BLaER1 (cell line): ENCODE data around the gene RBM19.
"Not testable (repeated sequence)": the region's sequence is repeated elsewhere in the genome, so short reads cannot be mapped to it uniquely, and the experiment has no call there.

Experiments used
- H3K27ac ChIP-seq: shearing (Covaris generic); formaldehyde crosslinking; 2 replicates; pipeline ENCODE4 v1.8.1; 2022
- H3K27me3 ChIP-seq: shearing (Covaris generic); formaldehyde crosslinking; 2 replicates; pipeline ENCODE4 v1.8.1; 2022
- H3K36me3 ChIP-seq: shearing (Covaris generic); formaldehyde crosslinking; 2 replicates; pipeline ENCODE4 v1.8.1; 2022
- H3K4me1 ChIP-seq: shearing (Covaris generic); formaldehyde crosslinking; 2 replicates; pipeline ENCODE4 v1.8.1; 2022
- H3K4me2 ChIP-seq: shearing (Covaris generic); formaldehyde crosslinking; 2 replicates; pipeline ENCODE4 v1.8.1; 2022
- H3K4me3 ChIP-seq: shearing (Covaris generic); formaldehyde crosslinking; 2 replicates; pipeline ENCODE4 v1.8.1; 2022
- H3K9ac ChIP-seq: shearing (Covaris generic); formaldehyde crosslinking; 2 replicates; pipeline ENCODE4 v1.8.1; 2022
- H3K9me3 ChIP-seq: shearing (Covaris generic); formaldehyde crosslinking; 2 replicates; pipeline ENCODE4 v1.8.1; 2022
- H4K20me1 ChIP-seq: shearing (Covaris generic); formaldehyde crosslinking; 2 replicates; pipeline ENCODE4 v1.8.1; 2022
- Cebpa-rat ChIP-seq: shearing (Covaris generic); IDR thresholded peaks from 2 replicates; pipeline ENCODE4 v1.8.1; 2022

RBM19 gene

DNA sequence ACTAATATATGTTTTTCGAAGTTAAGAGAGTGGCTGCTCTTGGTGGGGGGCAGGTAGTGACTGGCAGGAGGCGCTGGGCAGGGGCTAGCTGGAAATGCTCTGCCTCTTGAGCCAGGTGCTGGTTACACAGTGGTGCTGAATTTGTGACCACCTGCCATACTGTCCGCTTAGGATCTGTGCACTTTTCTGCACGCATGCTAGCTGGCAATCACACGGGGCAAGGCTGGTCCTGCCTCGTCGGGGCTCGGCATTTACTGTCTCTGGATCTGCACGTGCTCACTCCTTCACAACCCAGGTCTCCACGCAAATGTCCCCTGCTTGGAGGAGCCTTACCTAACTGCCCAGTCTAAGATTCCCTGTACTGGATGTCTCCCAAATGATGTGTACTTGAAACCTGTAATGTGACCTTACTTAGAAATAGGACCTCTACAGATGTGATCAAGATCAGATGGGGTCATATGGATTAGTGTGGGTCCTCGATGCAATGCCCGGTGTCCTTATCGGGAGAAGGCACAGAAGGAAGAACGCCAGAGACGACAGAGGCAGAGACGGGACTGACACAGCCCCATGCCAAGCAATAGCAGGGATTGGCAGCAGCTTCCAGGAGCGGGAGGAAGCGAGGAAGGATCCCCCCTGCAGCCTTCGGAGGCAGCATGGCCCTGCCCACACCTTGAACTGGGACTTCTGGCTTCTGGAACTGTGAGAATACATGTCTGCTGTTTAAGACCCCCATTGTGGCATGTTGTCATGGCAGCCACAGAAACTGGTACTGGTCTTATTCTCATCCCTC, 59.5 kb downstream of the RBM19 start:
- Histone ChIP-seq H3K9ac (no peak overlapping the region), H3K27ac (no peak overlapping the region; the same call in 1 of the 2 replicates), H3K36me3 (peaks cover 60% of the 10 kb centered on the region), H3K9me3 (0 out of 2 replicates have a peak, but pooled peaks cover 4% of the 10 kb centered on the region), H3K4me1 (peaks cover 73% of the 10 kb centered on the region), H4K20me1 (no peaks in the 10 kb centered on the region), H3K27me3 (no peaks in the 10 kb centered on the region), H3K4me3 (no peak overlapping the region), H3K4me2 (no peak overlapping the region)
- TF ChIP-seq Cebpa-rat = no peak

GRCh38 chr12:113905829-113906228, 60.3 kb downstream of the RBM19 start:
- Histone ChIP-seq H4K20me1 (no peaks in the 10 kb centered on the region), H3K36me3 (peaks cover 60% of the 10 kb centered on the region), H3K4me1 (peaks cover 73% of the 10 kb centered on the region), H3K9ac (no peak overlapping the region), H3K27ac (no peak overlapping the region), H3K4me3 (no peak overlapping the region), H3K27me3 (no peaks in the 10 kb centered on the region), H3K4me2 (no peak overlapping the region), H3K9me3 (0 out of 2 replicates have a peak, but pooled peaks cover 4% of the 10 kb centered on the region)
- TF ChIP-seq Cebpa-rat = no peak

DNA sequence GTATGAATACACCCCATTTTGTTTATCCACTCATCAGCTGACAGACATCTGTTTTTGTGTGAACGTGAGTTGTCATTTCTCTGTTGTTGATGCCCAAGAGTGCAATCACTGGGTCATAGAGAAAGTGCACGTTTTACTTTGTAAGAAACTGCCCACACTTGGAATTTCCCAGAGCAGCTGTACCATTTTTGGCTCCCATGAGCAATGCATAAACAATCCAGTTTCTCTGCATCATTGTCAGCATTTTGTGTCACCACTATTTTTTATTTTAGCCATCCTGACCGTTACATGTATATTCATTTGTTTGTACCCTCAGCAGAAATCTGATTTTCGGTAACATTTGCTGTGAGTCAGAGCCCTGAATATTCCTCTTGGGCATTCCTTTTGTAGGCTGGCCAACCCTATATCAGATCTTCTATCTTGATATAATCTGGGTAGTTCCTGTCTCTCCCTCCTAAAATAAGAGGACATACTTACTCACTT, 62.7 kb downstream of the RBM19 start:
- Histone ChIP-seq H3K4me3 (no peak overlapping the region), H3K27ac (peak overlapping the region; percentile 47; the same call in 1 of the 2 replicates), H3K4me2 (peak overlapping the region; percentile 21), H4K20me1 (no peaks in the 10 kb centered on the region), H3K9ac (no peak overlapping the region), H3K36me3 (peaks cover 42% of the 10 kb centered on the region), H3K27me3 (no peaks in the 10 kb centered on the region), H3K9me3 (0 out of 2 replicates have a peak, but pooled peaks cover 4% of the 10 kb centered on the region), H3K4me1 (peaks cover 70% of the 10 kb centered on the region)
- TF ChIP-seq Cebpa-rat = no peak

DNA sequence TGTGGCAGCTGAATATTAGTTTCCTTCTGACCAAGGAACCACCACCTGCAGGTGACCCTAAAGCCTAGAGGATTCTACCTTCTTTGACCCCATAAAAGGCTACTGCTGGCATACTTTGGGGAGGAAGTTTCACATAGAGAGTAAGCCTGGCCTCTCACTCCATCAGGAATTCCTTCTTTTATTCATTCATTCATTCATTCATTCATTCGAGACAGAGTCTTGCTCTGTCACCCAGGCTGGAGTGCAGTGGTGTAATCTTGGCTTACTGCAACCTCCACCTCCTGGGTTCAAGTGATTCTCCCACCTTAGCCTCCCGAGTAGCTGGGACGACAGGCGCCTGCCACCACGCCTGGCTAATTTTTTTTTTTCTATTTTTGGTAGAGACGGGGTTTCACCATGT, 64.8 kb downstream of the RBM19 start:
- H3K36me3 ChIP-seq = peaks cover 31% of the 10 kb centered on the region
- H3K9ac ChIP-seq = 0 out of 2 replicates have a peak overlapping the region, but pooled peaks have one; percentile 87
- peaks cover 82% of the 10 kb centered on the region for H3K4me1 ChIP-seq
- not testable (repeated sequence) for H3K9me3 ChIP-seq, H3K27me3 ChIP-seq, H4K20me1 ChIP-seq, H3K4me3 ChIP-seq
- H3K27ac ChIP-seq = peak overlapping the region; percentile 98
- peak overlapping the region; percentile 70 for H3K4me2 ChIP-seq

DNA sequence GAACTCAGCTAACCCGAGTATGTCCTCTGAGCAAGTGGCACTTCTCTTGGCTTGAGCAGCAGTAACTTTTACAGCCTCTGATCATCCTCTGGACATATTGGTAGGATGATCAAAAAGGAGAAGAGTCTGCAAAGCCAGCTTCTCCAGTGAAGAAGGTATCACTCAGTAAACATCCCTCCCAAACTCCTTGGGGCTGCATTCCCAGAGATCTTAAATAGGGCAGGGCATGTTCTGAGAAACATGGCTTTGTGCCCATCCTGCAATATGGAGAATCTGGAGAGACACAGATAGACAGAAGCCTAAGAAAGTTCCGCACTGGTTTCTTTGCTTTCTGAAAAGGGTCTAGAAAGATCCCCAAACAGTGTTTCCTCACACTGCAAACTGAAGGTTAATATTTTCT, 65.4 kb downstream of the RBM19 start:
- Histone ChIP-seq H3K4me1 (peaks cover 87% of the 10 kb centered on the region), H3K27ac (peak overlapping the region; percentile 98), H3K4me3 (no peak overlapping the region), H4K20me1 (no peaks in the 10 kb centered on the region), H3K27me3 (no peaks in the 10 kb centered on the region), H3K9me3 (0 out of 2 replicates have a peak, but pooled peaks cover 4% of the 10 kb centered on the region), H3K4me2 (peak overlapping the region; percentile 70), H3K9ac (peak overlapping the region; percentile 87), H3K36me3 (peaks cover 28% of the 10 kb centered on the region)
- no peak for TF ChIP-seq Cebpa-rat

GRCh38 chr12:113899561-113900471, 66.3 kb downstream of the RBM19 start:
- TF ChIP-seq Cebpa-rat = 0 out of 2 replicates have a peak, but pooled peaks have one; percentile 9

GRCh38 chr12:113899042-113899560, 67.0 kb downstream of the RBM19 start:
- Histone ChIP-seq H3K36me3 (peaks cover 17% of the 10 kb centered on the region), H3K4me2 (peak overlapping the region; percentile 84), H3K27me3 (no peaks in the 10 kb centered on the region), H3K4me3 (peak overlapping the region; percentile 54), H3K9ac (peak overlapping the region; percentile 87), H3K4me1 (peaks cover 82% of the 10 kb centered on the region), H3K9me3 (0 out of 2 replicates have a peak, but pooled peaks cover 4% of the 10 kb centered on the region), H4K20me1 (no peaks in the 10 kb centered on the region), H3K27ac (peak overlapping the region; percentile 98)
- TF ChIP-seq Cebpa-rat = no peak

More at GRCh38 chr12:113899561-113900471, 66.3 kb downstream of the RBM19 start:
- Histone ChIP-seq H3K27me3 (no peaks in the 10 kb centered on the region), H3K9me3 (0 out of 2 replicates have a peak, but pooled peaks cover 4% of the 10 kb centered on the region), H3K9ac (peak overlapping the region; percentile 87), H3K4me2 (peak overlapping the region; percentile 84), H4K20me1 (no peaks in the 10 kb centered on the region), H3K36me3 (peaks cover 24% of the 10 kb centered on the region), H3K4me1 (peaks cover 86% of the 10 kb centered on the region), H3K4me3 (peak overlapping the region; percentile 54), H3K27ac (peak overlapping the region; percentile 98)

DNA sequence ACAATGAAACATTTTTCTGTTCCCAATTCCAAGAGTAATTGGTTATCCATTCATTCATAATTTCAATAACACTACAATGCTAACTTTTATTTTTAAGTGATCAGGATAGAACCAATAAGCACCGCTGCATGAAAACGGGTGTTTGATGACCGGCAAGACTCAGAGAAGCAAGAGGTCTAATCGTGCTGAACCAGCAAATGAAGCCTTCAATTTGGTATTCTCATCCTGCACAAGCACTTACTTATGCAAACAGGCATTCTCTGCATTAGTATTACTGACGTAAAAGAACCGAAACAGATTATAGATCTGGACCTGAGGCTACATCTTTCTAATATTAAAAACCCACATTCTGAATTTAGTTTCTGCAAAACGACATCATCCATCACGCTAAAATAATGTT, 67.7 kb downstream of the RBM19 start:
- Histone ChIP-seq H3K36me3 (peaks cover 10% of the 10 kb centered on the region), H3K4me1 (peaks cover 82% of the 10 kb centered on the region), H3K9me3 (0 out of 2 replicates have a peak, but pooled peaks cover 4% of the 10 kb centered on the region), H4K20me1 (no peaks in the 10 kb centered on the region), H3K27me3 (no peaks in the 10 kb centered on the region), H3K9ac (no peak overlapping the region; the same call in 1 of the 2 replicates), H3K4me3 (no peak overlapping the region), H3K4me2 (peak overlapping the region; percentile 84), H3K27ac (peak overlapping the region; percentile 98)
- TF ChIP-seq Cebpa-rat = no peak

GRCh38 chr12:113897406-113897805, 68.7 kb downstream of the RBM19 start:
- H3K4me3 ChIP-seq = no peak overlapping the region
- no peak for TF ChIP-seq Cebpa-rat
- H3K4me2 ChIP-seq = peak overlapping the region; percentile 84
- peak overlapping the region; percentile 98 for H3K27ac ChIP-seq
- H3K27me3 ChIP-seq = no peaks in the 10 kb centered on the region
- peaks cover 4% of the 10 kb centered on the region; the same call in 1 of the 2 replicates for H3K36me3 ChIP-seq
- no peaks in the 10 kb centered on the region for H4K20me1 ChIP-seq
- peaks cover 82% of the 10 kb centered on the region for H3K4me1 ChIP-seq
- no peak overlapping the region for H3K9ac ChIP-seq
- no peaks in the 10 kb centered on the region for H3K9me3 ChIP-seq
